ENCODE results near the gene MLXIP. TPM values are rescaled to one million over a fixed set of nuclear protein-coding genes. Genes with fewer than 3 reads are reported as not detected.

MLXIP gene
- total and polyA plus RNA-seq, 2 experiments from 2014 or later, result 16.2 to 23.0 TPM

DNA sequence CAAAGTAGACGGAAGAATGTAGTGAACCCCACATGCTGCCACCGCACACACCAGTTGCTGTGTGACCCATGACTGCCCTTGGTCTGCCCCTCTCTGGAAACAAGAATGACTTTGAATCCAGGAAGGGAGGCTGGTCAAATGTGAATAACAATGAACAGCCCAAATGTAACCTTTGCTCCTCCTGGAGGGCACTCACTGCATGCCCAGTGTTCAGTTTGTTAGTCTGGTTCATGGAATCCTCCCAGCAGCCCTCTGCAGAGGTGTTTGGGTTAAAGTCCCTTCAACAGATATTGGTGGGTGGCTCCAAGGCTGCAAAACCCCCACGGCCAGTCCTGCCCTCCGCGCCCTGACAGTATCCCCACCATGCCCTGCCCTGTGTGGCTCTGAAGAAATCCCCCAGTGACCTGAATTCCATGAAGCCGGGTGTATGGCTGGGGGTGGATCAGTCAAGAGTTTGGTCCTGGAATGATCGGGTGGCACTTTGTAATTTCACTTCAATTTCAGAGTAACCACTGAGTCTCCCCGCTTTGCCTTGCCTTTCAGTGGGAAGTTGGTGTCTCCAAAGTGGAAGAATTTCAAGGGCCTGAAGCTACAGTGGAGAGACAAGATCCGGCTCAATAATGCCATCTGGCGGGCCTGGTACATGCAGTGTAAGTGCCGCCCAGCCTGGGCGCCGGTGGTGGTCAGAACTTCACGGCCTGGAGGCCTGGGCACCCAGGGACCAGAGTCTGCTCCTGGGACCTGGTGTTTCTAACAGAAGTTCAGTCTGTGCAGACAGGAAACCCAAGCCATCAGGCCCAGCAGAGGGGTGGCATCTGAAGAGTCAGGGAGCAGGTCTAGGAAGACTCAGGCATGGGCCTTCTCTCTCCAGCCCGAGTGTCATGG, 48.4 kb downstream of the MLXIP start:
- Histone ChIP-seq H3K27me3 (ENCODE audit: insufficient read depth) (no peaks in the 10 kb centered on the region), H3K27ac (ENCODE audit: low read depth) (0 out of 2 replicates have a peak overlapping the region, but pooled peaks have one; percentile 19), H3K9me2 (ENCODE audit: insufficient read depth) (no peaks in the 10 kb centered on the region), H3K4me1 (ENCODE audit: insufficient read depth) (no peaks in the 10 kb centered on the region; the same call in 1 of the 2 replicates), H3K4me2 (no peak overlapping the region), H3K79me2 (replicated peaks; ENCODE audit: insufficient read depth) (peaks cover 19% of the 10 kb centered on the region; the same call in 1 of the 2 replicates), H2AFZ (no peak overlapping the region), H4K20me1 (replicated peaks; ENCODE audit: insufficient read depth) (no peaks in the 10 kb centered on the region; the same call in 1 of the 2 replicates), H3K36me3 (ENCODE audit: insufficient read depth) (no peaks in the 10 kb centered on the region), H3F3A (replicated peaks; ENCODE audit: low read depth) (peaks cover 6% of the 10 kb centered on the region; the same call in 1 of the 2 replicates), H3K4me3 (no peak overlapping the region)
- DNase-seq (ENCODE audit: low spot score) (peak; percentile 47), ATAC-seq (peak; percentile 16)
- peaks cover 23% of the 10 kb centered on the region for H3K4me1 Mint-ChIP-seq
- H3K4me3 Mint-ChIP-seq, result no peak overlapping the region
- no peaks in the 10 kb centered on the region for H3K9me3 Mint-ChIP-seq
- peak overlapping the region; percentile 51; the same call in 1 of the 2 replicates for H3K27ac Mint-ChIP-seq
- H3K27me3 Mint-ChIP-seq (ENCODE audit: insufficient read depth, low read depth, poor library complexity), result peaks cover 17% of the 10 kb centered on the region
- peaks cover 13% of the 10 kb centered on the region; the same call in 1 of the 3 replicates for H3K36me3 Mint-ChIP-seq (ENCODE audit: low read depth)
- TF ChIP-seq ZNF114 (CRISPR knock-in tag; IDR thresholded peaks at IDR 0.05), result no peak
- peak in 1 of 2 experiments; percentile 51; a peak in 3 of 4 replicates for TF ChIP-seq CTCF (conservative IDR thresholded peaks at IDR 0.05; ENCODE audit: low read depth in 2 of 2)

- H3F3A ChIP-seq (replicated peaks; ENCODE audit: low read depth), result peaks cover 6% of the 10 kb centered on the region; the same call in 1 of the 2 replicates
- H3K36me3 Mint-ChIP-seq (ENCODE audit: low read depth), result peaks cover 13% of the 10 kb centered on the region; the same call in 1 of the 3 replicates
- H2AFZ ChIP-seq, result no peak overlapping the region
- peaks cover 12% of the 10 kb centered on the region for H3K27me3 Mint-ChIP-seq (ENCODE audit: insufficient read depth, low read depth, poor library complexity)
- no peaks in the 10 kb centered on the region for H3K27me3 ChIP-seq (ENCODE audit: insufficient read depth)
- ATAC-seq (no peak), DNase-seq (ENCODE audit: low spot score) (no peak)
- H4K20me1 ChIP-seq (replicated peaks; ENCODE audit: insufficient read depth), result peaks cover 3% of the 10 kb centered on the region; the same call in 1 of the 2 replicates
- no peak overlapping the region for H3K4me2 ChIP-seq
- H3K4me1 ChIP-seq (ENCODE audit: insufficient read depth), result no peaks in the 10 kb centered on the region; the same call in 1 of the 2 replicates
- no peak overlapping the region for H3K4me3 ChIP-seq
- H3K9me3 Mint-ChIP-seq, result no peaks in the 10 kb centered on the region
- no peak overlapping the region for H3K27ac Mint-ChIP-seq
- H3K79me2 ChIP-seq (replicated peaks; ENCODE audit: insufficient read depth), result peaks cover 19% of the 10 kb centered on the region; the same call in 1 of the 2 replicates
- H3K36me3 ChIP-seq (ENCODE audit: insufficient read depth), result no peaks in the 10 kb centered on the region
- no peaks in the 10 kb centered on the region for H3K9me2 ChIP-seq (ENCODE audit: insufficient read depth)
- no peak overlapping the region for H3K4me3 Mint-ChIP-seq
- peaks cover 23% of the 10 kb centered on the region for H3K4me1 Mint-ChIP-seq
- H3K27ac ChIP-seq (ENCODE audit: low read depth), result no peak overlapping the region
- TF ChIP-seq ZNF114 (CRISPR knock-in tag; IDR thresholded peaks at IDR 0.05) (no peak), POLR2AphosphoS5 (IDR thresholded peaks at IDR 0.05; ENCODE audit: low read depth) (no peak), CTCF (conservative IDR thresholded peaks at IDR 0.05; ENCODE audit: low read depth in 2 of 2) (no peak), JUNB (IDR thresholded peaks at IDR 0.05; ENCODE audit: unreplicated experiment) (no peak), ETS1 (IDR thresholded peaks at IDR 0.05) (no peak), EZH2phosphoT487 (IDR thresholded peaks at IDR 0.05; ENCODE audit: unreplicated experiment) (no peak), ZNF331 (CRISPR knock-in tag; IDR thresholded peaks at IDR 0.05; ENCODE audit: low read depth) (no peak), EZH2 (IDR thresholded peaks at IDR 0.05; ENCODE audit: low read depth, unreplicated experiment) (no peak)
- TF ChIP-seq, protein P1, sequence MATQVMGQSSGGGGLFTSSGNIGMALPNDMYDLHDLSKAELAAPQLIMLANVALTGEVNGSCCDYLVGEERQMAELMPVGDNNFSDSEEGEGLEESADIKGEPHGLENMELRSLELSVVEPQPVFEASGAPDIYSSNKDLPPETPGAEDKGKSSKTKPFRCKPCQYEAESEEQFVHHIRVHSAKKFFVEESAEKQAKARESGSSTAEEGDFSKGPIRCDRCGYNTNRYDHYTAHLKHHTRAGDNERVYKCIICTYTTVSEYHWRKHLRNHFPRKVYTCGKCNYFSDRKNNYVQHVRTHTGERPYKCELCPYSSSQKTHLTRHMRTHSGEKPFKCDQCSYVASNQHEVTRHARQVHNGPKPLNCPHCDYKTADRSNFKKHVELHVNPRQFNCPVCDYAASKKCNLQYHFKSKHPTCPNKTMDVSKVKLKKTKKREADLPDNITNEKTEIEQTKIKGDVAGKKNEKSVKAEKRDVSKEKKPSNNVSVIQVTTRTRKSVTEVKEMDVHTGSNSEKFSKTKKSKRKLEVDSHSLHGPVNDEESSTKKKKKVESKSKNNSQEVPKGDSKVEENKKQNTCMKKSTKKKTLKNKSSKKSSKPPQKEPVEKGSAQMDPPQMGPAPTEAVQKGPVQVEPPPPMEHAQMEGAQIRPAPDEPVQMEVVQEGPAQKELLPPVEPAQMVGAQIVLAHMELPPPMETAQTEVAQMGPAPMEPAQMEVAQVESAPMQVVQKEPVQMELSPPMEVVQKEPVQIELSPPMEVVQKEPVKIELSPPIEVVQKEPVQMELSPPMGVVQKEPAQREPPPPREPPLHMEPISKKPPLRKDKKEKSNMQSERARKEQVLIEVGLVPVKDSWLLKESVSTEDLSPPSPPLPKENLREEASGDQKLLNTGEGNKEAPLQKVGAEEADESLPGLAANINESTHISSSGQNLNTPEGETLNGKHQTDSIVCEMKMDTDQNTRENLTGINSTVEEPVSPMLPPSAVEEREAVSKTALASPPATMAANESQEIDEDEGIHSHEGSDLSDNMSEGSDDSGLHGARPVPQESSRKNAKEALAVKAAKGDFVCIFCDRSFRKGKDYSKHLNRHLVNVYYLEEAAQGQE (IDR thresholded peaks at IDR 0.05; ENCODE audit: unreplicated experiment), result no peak
These were observed 49.3 kb downstream of the MLXIP start for GRCh38 chr12:122127839-122128238.
